PC-3 (cell line): Measurements from ENCODE around the gene PFN4.

Experiments used
- CTCF ChIP-seq: fragments of 300-600 bp; sonication (generic); conservative IDR thresholded peaks from 2 replicates; pipeline ENCODE4 v1.5.1; 2017; ENCODE audit warnings: antibody characterized with exemption, low read depth, mild to moderate bottlenecking, low read length
- EZH2 ChIP-seq: fragments of 300-600 bp; sonication (generic); IDR thresholded peaks from one replicate; pipeline ENCODE4 v1.6.1; 2017; ENCODE audit warnings: antibody characterized with exemption, mild to moderate bottlenecking, low read length; ENCODE audit not compliant: unreplicated experiment

- TF ChIP-seq EZH2 (no peak), CTCF (no peak)
Observed at GRCh38 chr2:24072259-24072658, 50.9 kb downstream of the PFN4 start.
